Measurements from ENCODE around the gene KDSR. TPM values are rescaled to one million over a fixed set of nuclear protein-coding genes. Genes with fewer than 3 reads are reported as not detected.

KDSR gene
- total and polyA plus RNA-seq, 2 of the 13 experiments (the other 11 are each of a cell fraction or from before 2014, with no cell fraction given) = 10.4 to 20.9 TPM

DNA sequence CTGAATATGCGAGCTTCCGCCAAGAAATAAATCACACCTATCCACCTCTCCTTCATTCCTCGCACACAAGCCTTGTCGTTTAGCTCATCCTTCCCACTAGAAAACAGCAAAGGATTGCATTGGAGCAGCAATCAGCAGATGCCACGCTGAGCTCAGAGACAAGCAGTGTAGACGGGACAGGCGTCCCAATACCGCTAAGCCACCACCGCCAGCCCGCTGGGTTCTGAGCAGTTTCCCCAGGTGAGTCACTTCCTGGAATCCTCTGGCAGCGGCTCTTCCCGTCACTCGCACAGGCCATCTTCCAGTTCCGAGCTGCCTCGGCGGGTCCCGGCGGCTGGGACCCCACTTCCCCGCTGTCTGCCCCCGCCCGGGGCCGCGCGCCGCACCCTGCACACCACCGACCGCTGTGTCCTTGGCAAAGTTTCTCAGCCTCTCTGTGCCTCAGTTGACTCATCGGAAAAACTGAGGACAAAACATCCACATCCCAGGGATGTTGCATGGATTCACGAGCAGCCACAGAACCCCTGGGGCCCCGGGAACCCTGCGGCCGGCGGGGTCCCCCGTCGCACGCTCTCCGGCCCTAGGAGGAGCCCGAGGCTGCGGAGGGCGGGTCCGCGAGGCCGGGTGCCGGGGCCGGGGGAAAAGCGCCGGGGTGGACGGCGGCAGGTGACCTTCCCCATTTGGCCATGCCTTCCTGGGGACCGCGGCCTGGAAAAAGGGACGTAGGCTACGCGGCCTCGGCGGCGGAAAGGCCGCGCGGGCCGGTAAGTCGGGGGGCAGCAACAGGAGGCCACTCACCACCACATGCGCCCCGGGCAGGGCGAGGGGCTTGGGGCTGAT lies 573 bp downstream of the KDSR start (continued):
- TF ChIP-seq, protein P1, sequence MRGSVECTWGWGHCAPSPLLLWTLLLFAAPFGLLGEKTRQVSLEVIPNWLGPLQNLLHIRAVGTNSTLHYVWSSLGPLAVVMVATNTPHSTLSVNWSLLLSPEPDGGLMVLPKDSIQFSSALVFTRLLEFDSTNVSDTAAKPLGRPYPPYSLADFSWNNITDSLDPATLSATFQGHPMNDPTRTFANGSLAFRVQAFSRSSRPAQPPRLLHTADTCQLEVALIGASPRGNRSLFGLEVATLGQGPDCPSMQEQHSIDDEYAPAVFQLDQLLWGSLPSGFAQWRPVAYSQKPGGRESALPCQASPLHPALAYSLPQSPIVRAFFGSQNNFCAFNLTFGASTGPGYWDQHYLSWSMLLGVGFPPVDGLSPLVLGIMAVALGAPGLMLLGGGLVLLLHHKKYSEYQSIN (CRISPR knock-in tag; IDR thresholded peaks at IDR 0.05; ENCODE audit: borderline replicate concordance) = no peak
- TF ChIP-seq, protein P2, sequence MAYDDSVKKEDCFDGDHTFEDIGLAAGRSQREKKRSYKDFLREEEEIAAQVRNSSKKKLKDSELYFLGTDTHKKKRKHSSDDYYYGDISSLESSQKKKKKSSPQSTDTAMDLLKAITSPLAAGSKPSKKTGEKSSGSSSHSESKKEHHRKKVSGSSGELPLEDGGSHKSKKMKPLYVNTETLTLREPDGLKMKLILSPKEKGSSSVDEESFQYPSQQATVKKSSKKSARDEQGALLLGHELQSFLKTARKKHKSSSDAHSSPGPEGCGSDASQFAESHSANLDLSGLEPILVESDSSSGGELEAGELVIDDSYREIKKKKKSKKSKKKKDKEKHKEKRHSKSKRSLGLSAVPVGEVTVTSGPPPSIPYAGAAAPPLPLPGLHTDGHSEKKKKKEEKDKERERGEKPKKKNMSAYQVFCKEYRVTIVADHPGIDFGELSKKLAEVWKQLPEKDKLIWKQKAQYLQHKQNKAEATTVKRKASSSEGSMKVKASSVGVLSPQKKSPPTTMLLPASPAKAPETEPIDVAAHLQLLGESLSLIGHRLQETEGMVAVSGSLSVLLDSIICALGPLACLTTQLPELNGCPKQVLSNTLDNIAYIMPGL (CRISPR knock-in tag; IDR thresholded peaks at IDR 0.05; ENCODE audit: borderline replicate concordance in 1 of 2, low read depth in 1 of 2) = peak in 1 of 2 experiments; percentile 37; a peak in 3 of 4 replicates
- TF ChIP-seq, protein P3, sequence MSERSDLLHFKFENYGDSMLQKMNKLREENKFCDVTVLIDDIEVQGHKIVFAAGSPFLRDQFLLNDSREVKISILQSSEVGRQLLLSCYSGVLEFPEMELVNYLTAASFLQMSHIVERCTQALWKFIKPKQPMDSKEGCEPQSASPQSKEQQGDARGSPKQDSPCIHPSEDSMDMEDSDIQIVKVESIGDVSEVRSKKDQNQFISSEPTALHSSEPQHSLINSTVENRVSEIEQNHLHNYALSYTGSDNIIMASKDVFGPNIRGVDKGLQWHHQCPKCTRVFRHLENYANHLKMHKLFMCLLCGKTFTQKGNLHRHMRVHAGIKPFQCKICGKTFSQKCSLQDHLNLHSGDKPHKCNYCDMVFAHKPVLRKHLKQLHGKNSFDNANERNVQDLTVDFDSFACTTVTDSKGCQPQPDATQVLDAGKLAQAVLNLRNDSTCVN (CRISPR knock-in tag; IDR thresholded peaks at IDR 0.05; ENCODE audit: borderline replicate concordance) = 0 out of 2 replicates have a peak, but pooled peaks have one; percentile 14
- TF ChIP-seq EP300 (IDR thresholded peaks at IDR 0.05; ENCODE audit: low read depth in 2 of 2, low read length in 2 of 2) = no peak
- TF ChIP-seq EP300 (CRISPR knock-in tag; IDR thresholded peaks at IDR 0.05; ENCODE audit: borderline replicate concordance) = no peak
- TF ChIP-seq, protein P4, sequence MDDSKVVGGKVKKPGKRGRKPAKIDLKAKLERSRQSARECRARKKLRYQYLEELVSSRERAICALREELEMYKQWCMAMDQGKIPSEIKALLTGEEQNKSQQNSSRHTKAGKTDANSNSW (CRISPR knock-in tag; IDR thresholded peaks at IDR 0.05; ENCODE audit: borderline replicate concordance) = no peak
- TF ChIP-seq FOSL2 (CRISPR knock-in tag; IDR thresholded peaks at IDR 0.05) = peak; percentile 90
- 0 out of 2 replicates have a peak, but pooled peaks have one; percentile 46 for TF ChIP-seq ZIK1 (CRISPR knock-in tag; IDR thresholded peaks at IDR 0.05; ENCODE audit: borderline replicate concordance, low read depth)
- TF ChIP-seq NPAS2 (CRISPR knock-in tag; IDR thresholded peaks at IDR 0.05; ENCODE audit: borderline replicate concordance) = 0 out of 2 replicates have a peak, but pooled peaks have one; percentile 3
- TF ChIP-seq POGZ (CRISPR knock-in tag; IDR thresholded peaks at IDR 0.05) = no peak
- TF ChIP-seq CEBPG (CRISPR knock-in tag; IDR thresholded peaks at IDR 0.05) = no peak
- no peak for TF ChIP-seq ZNF354B (CRISPR knock-in tag; IDR thresholded peaks at IDR 0.05)
- TF ChIP-seq ZC3H4 (CRISPR knock-in tag; IDR thresholded peaks at IDR 0.05; ENCODE audit: borderline replicate concordance) = no peak
- TF ChIP-seq ZNF792 (CRISPR knock-in tag; IDR thresholded peaks at IDR 0.05) = peak; percentile 81
- TF ChIP-seq JUND (CRISPR knock-in tag; IDR thresholded peaks at IDR 0.05) = 0 out of 2 replicates have a peak, but pooled peaks have one; percentile 50
- TF ChIP-seq, protein P5, sequence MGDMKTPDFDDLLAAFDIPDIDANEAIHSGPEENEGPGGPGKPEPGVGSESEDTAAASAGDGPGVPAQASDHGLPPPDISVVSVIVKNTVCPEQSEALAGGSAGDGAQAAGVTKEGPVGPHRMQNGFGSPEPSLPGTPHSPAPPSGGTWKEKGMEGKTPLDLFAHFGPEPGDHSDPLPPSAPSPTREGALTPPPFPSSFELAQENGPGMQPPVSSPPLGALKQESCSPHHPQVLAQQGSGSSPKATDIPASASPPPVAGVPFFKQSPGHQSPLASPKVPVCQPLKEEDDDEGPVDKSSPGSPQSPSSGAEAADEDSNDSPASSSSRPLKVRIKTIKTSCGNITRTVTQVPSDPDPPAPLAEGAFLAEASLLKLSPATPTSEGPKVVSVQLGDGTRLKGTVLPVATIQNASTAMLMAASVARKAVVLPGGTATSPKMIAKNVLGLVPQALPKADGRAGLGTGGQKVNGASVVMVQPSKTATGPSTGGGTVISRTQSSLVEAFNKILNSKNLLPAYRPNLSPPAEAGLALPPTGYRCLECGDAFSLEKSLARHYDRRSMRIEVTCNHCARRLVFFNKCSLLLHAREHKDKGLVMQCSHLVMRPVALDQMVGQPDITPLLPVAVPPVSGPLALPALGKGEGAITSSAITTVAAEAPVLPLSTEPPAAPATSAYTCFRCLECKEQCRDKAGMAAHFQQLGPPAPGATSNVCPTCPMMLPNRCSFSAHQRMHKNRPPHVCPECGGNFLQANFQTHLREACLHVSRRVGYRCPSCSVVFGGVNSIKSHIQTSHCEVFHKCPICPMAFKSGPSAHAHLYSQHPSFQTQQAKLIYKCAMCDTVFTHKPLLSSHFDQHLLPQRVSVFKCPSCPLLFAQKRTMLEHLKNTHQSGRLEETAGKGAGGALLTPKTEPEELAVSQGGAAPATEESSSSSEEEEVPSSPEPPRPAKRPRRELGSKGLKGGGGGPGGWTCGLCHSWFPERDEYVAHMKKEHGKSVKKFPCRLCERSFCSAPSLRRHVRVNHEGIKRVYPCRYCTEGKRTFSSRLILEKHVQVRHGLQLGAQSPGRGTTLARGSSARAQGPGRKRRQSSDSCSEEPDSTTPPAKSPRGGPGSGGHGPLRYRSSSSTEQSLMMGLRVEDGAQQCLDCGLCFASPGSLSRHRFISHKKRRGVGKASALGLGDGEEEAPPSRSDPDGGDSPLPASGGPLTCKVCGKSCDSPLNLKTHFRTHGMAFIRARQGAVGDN (CRISPR knock-in tag; IDR thresholded peaks at IDR 0.05) = peak; percentile 50
- no peak for TF ChIP-seq ZNF883 (CRISPR knock-in tag; IDR thresholded peaks at IDR 0.05; ENCODE audit: not compliant biosample characterization)
- TF ChIP-seq ZNF138 (CRISPR knock-in tag; IDR thresholded peaks at IDR 0.05; ENCODE audit: low read depth) = no peak
- peak; percentile 65 for TF ChIP-seq ZNF501 (CRISPR knock-in tag; IDR thresholded peaks at IDR 0.05)

All from HepG2 (cell line).